ENCODE results near the gene HECTD4.

DNA sequence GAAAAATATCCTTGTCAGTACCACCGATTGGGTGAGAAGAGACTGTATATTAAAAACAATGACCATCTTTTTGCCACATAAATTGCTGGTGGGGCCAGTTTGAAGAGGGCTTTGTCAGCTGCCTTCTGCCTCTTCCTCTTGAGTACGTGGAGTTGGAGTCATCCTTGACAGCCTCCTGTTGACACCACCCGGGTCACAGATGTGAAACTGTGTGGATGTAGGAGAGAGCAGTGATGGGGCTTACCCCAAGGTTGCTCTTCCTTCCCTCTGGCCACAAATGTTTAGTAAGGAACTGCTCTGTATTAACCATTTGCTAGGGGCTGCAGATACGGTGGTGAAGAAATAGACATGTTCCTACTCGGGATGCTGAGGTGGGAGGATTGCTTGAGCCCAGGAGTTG is 48.7 kb upstream of the HECTD4 start:
- TF ChIP-seq, protein P1, sequence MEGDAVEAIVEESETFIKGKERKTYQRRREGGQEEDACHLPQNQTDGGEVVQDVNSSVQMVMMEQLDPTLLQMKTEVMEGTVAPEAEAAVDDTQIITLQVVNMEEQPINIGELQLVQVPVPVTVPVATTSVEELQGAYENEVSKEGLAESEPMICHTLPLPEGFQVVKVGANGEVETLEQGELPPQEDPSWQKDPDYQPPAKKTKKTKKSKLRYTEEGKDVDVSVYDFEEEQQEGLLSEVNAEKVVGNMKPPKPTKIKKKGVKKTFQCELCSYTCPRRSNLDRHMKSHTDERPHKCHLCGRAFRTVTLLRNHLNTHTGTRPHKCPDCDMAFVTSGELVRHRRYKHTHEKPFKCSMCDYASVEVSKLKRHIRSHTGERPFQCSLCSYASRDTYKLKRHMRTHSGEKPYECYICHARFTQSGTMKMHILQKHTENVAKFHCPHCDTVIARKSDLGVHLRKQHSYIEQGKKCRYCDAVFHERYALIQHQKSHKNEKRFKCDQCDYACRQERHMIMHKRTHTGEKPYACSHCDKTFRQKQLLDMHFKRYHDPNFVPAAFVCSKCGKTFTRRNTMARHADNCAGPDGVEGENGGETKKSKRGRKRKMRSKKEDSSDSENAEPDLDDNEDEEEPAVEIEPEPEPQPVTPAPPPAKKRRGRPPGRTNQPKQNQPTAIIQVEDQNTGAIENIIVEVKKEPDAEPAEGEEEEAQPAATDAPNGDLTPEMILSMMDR (conservative IDR thresholded peaks at IDR 0.05 in 1 of 2, IDR thresholded peaks at IDR 0.05 in 1 of 2; ENCODE audit: extremely low read depth in 1 of 2, insufficient read depth in 1 of 2, low read depth in 1 of 2, low read length in 2 of 2): no peak
- TF ChIP-seq EZH2 (IDR thresholded peaks at IDR 0.05; ENCODE audit: borderline replicate concordance, low read length): no peak
